Effector memory CD8-positive, alpha-beta T cell (primary cell): Measurements from ENCODE around the gene PGBD5.

Source experiments
- ATAC-seq: fragments of 150-1000 bp; cut with Tn5 transposase; replicated peaks from 2 replicates; pipeline ENCODE4 v1.10.0; 2021; ENCODE audit warnings: mild to moderate bottlenecking, moderate library complexity
- DNase-seq, 3 experiments: peaks; one replicate each; pipeline ENCODE4 v3.0.0; 2021
- H3K27ac Mint-ChIP-seq, 2 donors: one replicate each; pipeline ENCODE4 v1.8.0; 2022; ENCODE audit warnings: mild to moderate bottlenecking in 2 of 2, mixed read lengths in 2 of 2, moderate library complexity in 2 of 2
- H3K27me3 Mint-ChIP-seq, 2 donors: one replicate each; pipeline ENCODE4 v1.8.0; 2022; ENCODE audit warnings: mixed read lengths in 2 of 2
- H3K36me3 Mint-ChIP-seq: one replicate; pipeline ENCODE4 v1.8.0; 2022; ENCODE audit warnings: mild to moderate bottlenecking, moderate library complexity, mixed read lengths; ENCODE audit not compliant: insufficient read depth
- H3K4me1 Mint-ChIP-seq, 2 donors: one replicate each; pipeline ENCODE4 v1.8.0; 2022; ENCODE audit warnings: low read depth in 2 of 2, mixed read lengths in 2 of 2
- H3K4me3 Mint-ChIP-seq, 2 donors: one replicate each; pipeline ENCODE4 v1.8.0; 2022; ENCODE audit warnings: mild to moderate bottlenecking in 2 of 2, mixed read lengths in 2 of 2, moderate library complexity in 2 of 2
- H3K9me3 Mint-ChIP-seq, 2 donors: one replicate each; pipeline ENCODE4 v1.8.0; 2022; ENCODE audit warnings: mixed read lengths in 2 of 2

Gene PGBD5

GRCh38 chr1:230323686-230324085, 102.4 kb downstream of the PGBD5 start:
- H3K36me3 Mint-ChIP-seq = no peaks in the 10 kb centered on the region
- H3K27me3 Mint-ChIP-seq = peaks cover 30 to 73% of the 10 kb centered on the region in 2 donors
- no peak overlapping the region for H3K27ac Mint-ChIP-seq
- DNase-seq (no peak), ATAC-seq (no peak)
- no peaks in the 10 kb centered on the region for H3K9me3 Mint-ChIP-seq
- no peak overlapping the region for H3K4me3 Mint-ChIP-seq
- H3K4me1 Mint-ChIP-seq = peaks cover 6 to 7% of the 10 kb centered on the region in 2 donors

GRCh38 chr1:230322967-230323547, 103.1 kb downstream of the PGBD5 start:
- no peaks in the 10 kb centered on the region for H3K36me3 Mint-ChIP-seq
- H3K4me1 Mint-ChIP-seq = peaks cover 4% of the 10 kb centered on the region in 2 donors
- ATAC-seq (no peak), DNase-seq (no peak)
- no peak overlapping the region for H3K4me3 Mint-ChIP-seq
- H3K27ac Mint-ChIP-seq = no peak overlapping the region
- H3K27me3 Mint-ChIP-seq = peaks cover 24 to 73% of the 10 kb centered on the region in 2 donors
- no peaks in the 10 kb centered on the region for H3K9me3 Mint-ChIP-seq

- no peak for ATAC-seq
- no peaks in the 10 kb centered on the region for H3K4me1 Mint-ChIP-seq
- no peaks in the 10 kb centered on the region for H3K9me3 Mint-ChIP-seq
- no peak for DNase-seq
- H3K27ac Mint-ChIP-seq = no peak overlapping the region
- H3K36me3 Mint-ChIP-seq = no peaks in the 10 kb centered on the region
- H3K4me3 Mint-ChIP-seq = no peak overlapping the region
- peaks cover 18 to 72% of the 10 kb centered on the region in 2 donors for H3K27me3 Mint-ChIP-seq
Measured at GRCh38 chr1:230322421-230322756, 103.7 kb downstream of the PGBD5 start.

- DNase-seq (no peak), ATAC-seq (no peak)
- Mint-ChIP-seq H3K4me3 (no peak overlapping the region), H3K4me1 (no peaks in the 10 kb centered on the region), H3K36me3 (no peaks in the 10 kb centered on the region), H3K9me3 (no peaks in the 10 kb centered on the region), H3K27me3 (peaks cover 18 to 71% of the 10 kb centered on the region in 2 donors), H3K27ac (no peak overlapping the region)
Measured at GRCh38 chr1:230321741-230322420, 104.3 kb downstream of the PGBD5 start.

GRCh38 chr1:230321341-230321740, 104.8 kb downstream of the PGBD5 start:
- H3K4me1 Mint-ChIP-seq = no peaks in the 10 kb centered on the region
- DNase-seq = no peak
- no peaks in the 10 kb centered on the region for H3K36me3 Mint-ChIP-seq
- no peaks in the 10 kb centered on the region for H3K9me3 Mint-ChIP-seq
- ATAC-seq = no peak
- no peak overlapping the region for H3K27ac Mint-ChIP-seq
- peaks cover 18 to 71% of the 10 kb centered on the region in 2 donors for H3K27me3 Mint-ChIP-seq
- no peak overlapping the region for H3K4me3 Mint-ChIP-seq

GRCh38 chr1:230320804-230321203, 105.3 kb downstream of the PGBD5 start:
- Mint-ChIP-seq H3K4me1 (no peaks in the 10 kb centered on the region), H3K36me3 (no peaks in the 10 kb centered on the region), H3K4me3 (no peak overlapping the region), H3K27ac (no peak overlapping the region), H3K27me3 (peaks cover 18 to 69% of the 10 kb centered on the region in 2 donors), H3K9me3 (no peaks in the 10 kb centered on the region)
- DNase-seq (no peak), ATAC-seq (no peak)

GRCh38 chr1:230319014-230319747, 107.0 kb downstream of the PGBD5 start:
- no peak overlapping the region for H3K4me3 Mint-ChIP-seq
- no peaks in the 10 kb centered on the region for H3K9me3 Mint-ChIP-seq
- no peak for DNase-seq
- H3K36me3 Mint-ChIP-seq = no peaks in the 10 kb centered on the region
- ATAC-seq = no peak
- H3K27ac Mint-ChIP-seq = no peak overlapping the region
- H3K4me1 Mint-ChIP-seq = no peaks in the 10 kb centered on the region
- H3K27me3 Mint-ChIP-seq = peaks cover 3 to 54% of the 10 kb centered on the region in 2 donors

- Mint-ChIP-seq H3K36me3 (no peaks in the 10 kb centered on the region), H3K9me3 (no peaks in the 10 kb centered on the region), H3K4me1 (no peaks in the 10 kb centered on the region), H3K27me3 (peaks cover 2 to 54% of the 10 kb centered on the region in 2 donors), H3K4me3 (no peak overlapping the region), H3K27ac (no peak overlapping the region)
- ATAC-seq (no peak), DNase-seq (no peak)
Measured at GRCh38 chr1:230317823-230318819, 108.0 kb downstream of the PGBD5 start.

GRCh38 chr1:230316864-230317745, 109.0 kb downstream of the PGBD5 start:
- Mint-ChIP-seq H3K4me1 (no peaks in the 10 kb centered on the region), H3K36me3 (no peaks in the 10 kb centered on the region), H3K27ac (no peak overlapping the region), H3K27me3 (peaks cover 7 to 56% of the 10 kb centered on the region in 2 donors), H3K9me3 (no peaks in the 10 kb centered on the region), H3K4me3 (no peak overlapping the region)
- no peak for DNase-seq
- ATAC-seq = no peak

GRCh38 chr1:230315099-230315498, 111.0 kb downstream of the PGBD5 start:
- Mint-ChIP-seq H3K4me1 (peaks cover 3 to 4% of the 10 kb centered on the region in 2 donors), H3K4me3 (no peak overlapping the region), H3K27me3 (peaks cover 12 to 60% of the 10 kb centered on the region in 2 donors), H3K9me3 (no peaks in the 10 kb centered on the region), H3K27ac (no peak overlapping the region), H3K36me3 (no peaks in the 10 kb centered on the region)
- DNase-seq = no peak
- no peak for ATAC-seq

GRCh38 chr1:230314142-230314470, 112.0 kb downstream of the PGBD5 start:
- Mint-ChIP-seq H3K9me3 (no peaks in the 10 kb centered on the region), H3K4me1 (peaks cover 3 to 4% of the 10 kb centered on the region in 2 donors), H3K36me3 (no peaks in the 10 kb centered on the region), H3K27me3 (peaks cover 12 to 55% of the 10 kb centered on the region in 2 donors), H3K4me3 (no peak overlapping the region), H3K27ac (no peak overlapping the region)
- no peak for ATAC-seq
- DNase-seq = no peak

- DNase-seq = no peak
- no peak for ATAC-seq
- no peak overlapping the region for H3K27ac Mint-ChIP-seq
- no peaks in the 10 kb centered on the region for H3K9me3 Mint-ChIP-seq
- H3K4me1 Mint-ChIP-seq = peaks cover 3 to 4% of the 10 kb centered on the region in 2 donors
- H3K27me3 Mint-ChIP-seq = peaks cover 12 to 50% of the 10 kb centered on the region in 2 donors
- no peak overlapping the region for H3K4me3 Mint-ChIP-seq
- no peaks in the 10 kb centered on the region for H3K36me3 Mint-ChIP-seq
Measured at GRCh38 chr1:230313453-230314141, 112.5 kb downstream of the PGBD5 start.
